Fibroblast of skin of back (primary cell): ENCODE results near the gene ANLN. TPM values are rescaled to one million over a fixed set of nuclear protein-coding genes. Genes with fewer than 3 reads are reported as not detected.
"Not testable (repeated sequence)": the region's sequence is repeated elsewhere in the genome, so short reads cannot be mapped to it uniquely, and the experiment has no call there.

ENCODE experiments used
- DNase-seq: peaks from one replicate; pipeline ENCODE4 v3.0.0-alpha.2; 2013
- polyA plus RNA-seq, 2 experiments: library from polyadenylated mRNA; unstranded; fragments of 120-200 nt; gene quantifications; one replicate each; pipeline ENCODE4 v1.2.1, GENCODE V29; 2013; ENCODE audit not compliant: insufficient read length in 2 of 2

Gene ANLN
- 197 TPM for polyA plus RNA-seq (2013, experiment 1 of 2; ENCODE audit: insufficient read length)
- 33.9 TPM for polyA plus RNA-seq (2013, experiment 2 of 2; ENCODE audit: insufficient read length)

DNA sequence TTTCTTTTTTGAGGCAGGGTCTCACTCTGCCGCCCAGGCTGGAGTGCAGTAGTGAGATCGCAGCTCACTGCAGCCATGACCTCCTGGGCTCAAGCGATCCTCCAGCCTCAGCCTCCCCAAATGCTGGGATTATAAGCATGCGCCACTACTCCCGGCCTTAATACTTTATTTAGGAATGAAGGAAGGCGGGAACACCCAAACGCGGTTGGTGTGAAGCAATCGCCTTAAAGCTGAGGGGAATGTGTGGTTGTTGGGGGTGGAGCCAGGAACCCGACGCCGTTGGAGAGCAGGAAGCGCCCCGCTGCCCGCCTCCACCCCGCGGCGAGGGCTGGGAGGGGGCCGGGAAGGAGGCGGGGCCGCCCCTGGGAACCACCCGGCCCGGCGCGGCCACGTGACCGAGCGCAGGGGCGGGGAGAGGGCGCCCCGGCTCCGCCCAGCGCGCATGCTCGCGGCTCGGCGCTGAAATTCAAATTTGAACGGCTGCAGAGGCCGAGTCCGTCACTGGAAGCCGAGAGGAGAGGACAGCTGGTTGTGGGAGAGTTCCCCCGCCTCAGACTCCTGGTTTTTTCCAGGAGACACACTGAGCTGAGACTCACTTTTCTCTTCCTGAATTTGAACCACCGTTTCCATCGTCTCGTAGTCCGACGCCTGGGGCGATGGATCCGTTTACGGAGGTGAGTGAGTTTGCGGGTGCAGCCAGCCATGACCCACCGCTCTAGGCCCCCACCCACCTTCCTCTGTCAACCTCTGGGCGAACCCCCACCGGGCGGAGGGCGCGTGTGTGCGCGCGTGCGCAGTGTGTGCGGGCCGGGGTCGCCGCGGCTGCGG is at the start of gene ANLN:
TSS of gene ANLN (plus strand) at position 492 of the 828 bp plus-strand sequence. CDS start at position 657, 165 bp downstream.
- peak; percentile 97 for DNase-seq

- DNase-seq = no peak
Observed at GRCh38 chr7:36343548-36343947, 46.1 kb upstream of the ANLN start.

GRCh38 chr7:36344622-36345021 is 45.0 kb upstream of the ANLN start:
- no peak for DNase-seq

DNA sequence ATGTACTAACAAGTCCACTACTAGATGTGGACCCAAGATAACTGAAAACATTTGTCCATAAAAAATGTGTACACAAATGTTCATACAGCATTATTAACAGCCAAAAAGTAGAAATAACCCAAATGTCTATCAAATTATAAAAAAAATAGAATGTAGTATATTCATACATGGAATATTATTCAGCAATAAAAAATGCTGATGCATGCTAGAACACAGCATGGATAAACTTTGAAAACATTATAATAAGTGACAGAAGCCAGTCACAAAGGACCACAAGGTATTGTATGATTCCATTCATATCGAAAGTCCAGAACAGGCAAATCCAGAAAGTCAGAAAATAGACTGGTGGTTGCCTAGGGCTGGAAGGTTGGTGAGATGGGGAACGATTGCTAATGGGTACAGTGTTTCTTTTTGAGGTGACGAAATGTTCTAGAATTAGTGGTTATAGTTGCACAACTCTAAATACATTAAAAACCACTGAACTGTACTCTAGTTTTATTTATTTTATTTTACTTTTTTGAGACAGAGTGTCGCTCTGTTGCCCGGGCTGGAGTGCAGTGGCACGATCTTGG is 43.3 kb upstream of the ANLN start:
- no peak for DNase-seq

DNA sequence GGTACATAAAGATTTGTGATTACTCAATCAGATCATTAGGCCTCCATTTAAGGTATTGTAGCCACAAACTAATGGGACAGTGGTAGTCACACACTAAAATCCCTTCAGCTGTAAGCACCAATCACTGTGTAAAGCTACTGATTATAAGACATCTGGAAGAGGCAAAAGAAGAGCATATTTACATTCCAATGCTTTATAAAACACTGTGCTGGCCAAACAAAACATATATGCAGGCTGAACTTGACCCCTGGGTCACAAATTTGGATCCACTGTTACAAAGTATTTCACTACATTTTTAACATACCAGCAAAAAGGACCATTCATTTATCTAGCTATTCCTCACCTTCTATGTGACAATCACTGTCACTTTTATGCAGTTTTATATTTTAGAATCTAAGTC is 41.4 kb upstream of the ANLN start:
- DNase-seq = peak; percentile 70

DNA sequence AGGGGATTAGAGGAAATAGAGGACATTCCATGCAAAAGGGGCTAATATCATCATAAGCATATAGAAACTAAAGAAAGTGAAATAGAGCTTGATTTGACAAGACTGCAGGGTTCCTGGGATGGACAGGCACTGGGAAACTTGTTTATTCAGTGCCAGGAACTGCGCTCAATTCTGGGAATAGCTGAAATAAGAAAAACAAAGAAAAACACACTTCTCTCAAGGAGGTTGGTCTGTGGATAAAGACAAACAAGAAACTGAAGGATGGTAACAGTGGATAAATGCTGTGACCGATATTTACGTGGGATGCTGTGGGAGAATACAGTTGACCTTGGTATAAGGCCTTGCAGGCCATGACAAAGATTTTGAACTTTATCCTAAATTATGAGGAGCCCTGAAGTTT is 40.9 kb upstream of the ANLN start:
- no peak for DNase-seq

- DNase-seq = no peak
Observed at GRCh38 chr7:36349626-36350025, 40.0 kb upstream of the ANLN start.

- DNase-seq = no peak
Observed at GRCh38 chr7:36355490-36355889, 34.2 kb upstream of the ANLN start.

- no peak for DNase-seq
Observed at GRCh38 chr7:36357054-36357453, 32.6 kb upstream of the ANLN start.

- DNase-seq = no peak
Observed at GRCh38 chr7:36358589-36358988, 31.1 kb upstream of the ANLN start.

DNA sequence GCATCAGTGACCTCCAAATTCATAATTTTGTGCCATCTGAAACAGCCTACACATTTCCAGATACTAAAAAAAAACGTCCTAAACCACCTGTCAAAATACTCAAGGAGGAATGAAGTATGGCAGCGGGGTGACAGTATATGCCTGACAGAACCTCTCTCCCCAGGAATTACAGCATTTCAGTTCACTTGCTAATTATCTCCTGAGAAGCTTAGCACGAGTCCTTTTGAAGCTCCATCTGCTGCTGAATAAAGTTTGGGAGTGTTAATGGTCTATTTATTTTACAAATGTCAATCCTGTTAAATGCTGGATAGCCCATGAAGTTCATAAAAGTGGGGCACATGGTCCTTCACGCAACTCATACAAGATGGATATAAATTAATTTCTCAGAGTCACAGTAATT is 29.4 kb upstream of the ANLN start:
- DNase-seq = no peak

- DNase-seq = no peak
Observed at GRCh38 chr7:36361227-36361626, 28.4 kb upstream of the ANLN start.

- DNase-seq = no peak
Observed at GRCh38 chr7:36363515-36363914, 26.1 kb upstream of the ANLN start.

- no peak for DNase-seq
Observed at GRCh38 chr7:36366005-36366717, 23.5 kb upstream of the ANLN start.

DNA sequence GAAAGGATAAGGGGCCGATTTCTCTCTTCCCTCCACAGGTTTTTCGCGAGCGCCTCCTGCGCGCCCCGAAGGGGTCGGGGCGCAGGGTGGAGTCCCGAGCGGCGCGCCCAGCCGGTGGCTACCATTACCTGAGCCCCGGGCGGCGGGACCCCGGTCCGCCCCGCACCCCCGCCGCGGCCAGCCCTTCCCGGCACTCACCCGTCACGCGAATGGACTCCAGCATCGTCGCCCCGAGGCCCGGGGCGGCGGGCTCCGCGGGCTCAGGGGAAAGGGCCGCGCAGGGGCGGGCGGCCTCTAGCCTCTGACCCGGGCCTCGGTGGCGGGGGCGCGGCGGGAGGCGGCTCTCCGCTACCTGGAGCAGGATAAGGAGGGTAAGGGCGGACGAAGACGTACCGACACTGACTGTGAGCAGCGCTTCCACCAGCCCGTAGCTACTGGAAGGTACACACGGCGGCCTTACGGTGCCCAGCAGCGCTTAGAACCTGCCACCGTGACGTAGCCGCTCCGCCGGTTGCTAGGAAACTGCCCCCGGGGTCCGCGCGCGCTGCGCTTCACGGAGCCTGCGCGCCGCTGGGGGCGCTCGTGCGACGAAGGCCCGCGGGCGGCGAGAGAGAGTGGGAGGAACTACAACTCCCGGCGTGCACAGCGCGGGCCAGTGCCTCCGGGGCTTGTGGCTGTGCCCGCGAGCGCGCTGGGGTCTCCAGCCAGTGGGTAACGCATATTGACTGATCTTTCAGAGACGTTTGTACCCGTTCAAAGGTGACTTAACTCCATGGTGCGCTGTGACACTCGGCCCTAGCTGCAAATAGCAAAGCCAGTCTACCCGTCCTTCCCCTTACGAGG is 22.7 kb upstream of the ANLN start:
- DNase-seq = peak; percentile 81

DNA sequence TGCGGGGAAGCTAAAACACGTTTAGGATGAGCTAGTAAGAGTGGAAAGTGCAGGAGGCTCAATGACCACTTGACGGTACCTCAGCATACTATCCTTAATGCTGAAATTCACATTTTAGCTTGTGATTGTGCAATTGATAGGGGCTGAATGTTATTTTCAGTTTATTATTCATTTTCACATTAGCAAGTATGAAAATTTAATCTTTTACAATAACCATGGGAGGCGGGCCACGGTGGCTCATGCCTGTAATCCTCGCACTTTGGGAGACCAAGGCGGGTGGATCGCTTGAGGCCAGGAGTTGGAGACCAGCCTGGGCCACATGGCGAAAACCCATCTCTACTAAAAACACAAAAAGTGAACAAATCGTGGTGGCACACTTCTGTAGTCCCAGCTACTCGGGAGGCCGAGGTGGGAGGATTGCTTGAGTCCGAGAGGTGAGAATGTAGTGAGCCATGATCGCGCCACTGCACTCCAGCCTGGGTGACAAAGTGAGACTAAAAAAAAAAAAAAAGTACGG is 22.0 kb upstream of the ANLN start:
- no peak for DNase-seq

GRCh38 chr7:36368496-36368895 is 21.2 kb upstream of the ANLN start:
- DNase-seq = no peak

- DNase-seq = no peak
Observed at GRCh38 chr7:36369171-36369570, 20.5 kb upstream of the ANLN start.

DNA sequence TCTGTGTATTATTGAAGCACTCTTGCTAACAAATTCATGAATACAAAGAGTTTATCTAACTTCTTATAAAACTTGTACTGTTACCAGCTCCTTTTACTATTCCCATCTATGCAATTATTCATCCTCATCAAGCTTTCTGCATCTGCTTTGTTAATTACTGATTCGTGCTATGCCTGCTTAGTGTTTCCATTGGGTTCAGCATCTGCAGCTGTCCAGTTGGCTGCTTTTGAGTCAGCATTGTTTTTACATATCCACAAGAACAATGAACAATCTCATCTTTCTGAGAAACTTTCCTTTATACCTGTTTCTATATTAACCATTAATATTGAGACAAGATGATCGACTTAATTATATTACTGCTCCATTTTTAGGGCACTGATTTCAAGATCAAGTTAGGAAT is 19.6 kb upstream of the ANLN start:
- DNase-seq = no peak

- DNase-seq = peak; percentile 53
Observed at GRCh38 chr7:36372156-36372555, 17.5 kb upstream of the ANLN start.

DNA sequence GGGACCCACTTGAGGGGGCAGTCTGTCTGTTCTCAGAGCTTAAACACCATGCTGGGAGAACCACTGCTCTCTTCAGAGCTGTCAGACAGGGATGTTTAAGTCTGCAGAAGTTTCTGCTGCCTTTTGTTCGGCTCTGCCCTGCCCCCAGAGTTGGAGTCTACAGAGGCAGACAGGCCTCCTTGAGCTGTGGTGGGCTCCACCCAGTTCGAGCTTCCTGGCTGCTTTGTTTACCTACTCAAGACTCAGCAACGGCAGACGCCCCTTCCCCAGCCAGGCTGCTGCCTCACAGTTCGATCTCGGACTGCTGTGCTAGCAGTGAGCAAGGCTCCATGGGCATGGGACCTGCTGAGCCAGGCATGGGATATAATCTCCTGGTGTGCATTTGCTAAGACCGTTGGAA is 11.1 kb upstream of the ANLN start:
- not testable (repeated sequence) for DNase-seq

GRCh38 chr7:36379831-36380504 is 9.7 kb upstream of the ANLN start:
- DNase-seq = no peak
